OCI-LY1 (cell line): ENCODE data around the gene XPO6.

ENCODE experiments used
- H2AFZ ChIP-seq: fragments of 200-600 bp; sonication (generic), shearing (Covaris generic); 2 replicates; pipeline ENCODE4 v1.6.0; 2014; ENCODE audit warnings: antibody characterized with exemption, mild to moderate bottlenecking, low read length
- H3F3A ChIP-seq: fragments of 200-600 bp; sonication (generic), shearing (Covaris generic); 2 replicates; pipeline ENCODE4 v1.6.0; 2014; ENCODE audit warnings: mild to moderate bottlenecking, antibody characterized with exemption, low read length, moderate library complexity; ENCODE audit not compliant: insufficient read depth
- H3K27ac ChIP-seq: fragments of 200-600 bp; sonication (generic); 2 replicates; pipeline ENCODE4 v1.5.1; 2014; ENCODE audit warnings: low read length, mixed run types, mild to moderate bottlenecking, low read depth; ENCODE audit not compliant: poor library complexity, severe bottlenecking
- H3K27me3 ChIP-seq: fragments of 200-600 bp; sonication (generic); 2 replicates; pipeline ENCODE4 v1.6.0; 2014; ENCODE audit warnings: antibody characterized with exemption, mild to moderate bottlenecking, low read length, moderate library complexity; ENCODE audit not compliant: insufficient read depth
- H3K36me3 ChIP-seq: fragments of 200-600 bp; sonication (generic); 2 replicates; pipeline ENCODE4 v1.6.1; 2014; ENCODE audit warnings: mild to moderate bottlenecking, antibody characterized with exemption, low read length, moderate library complexity, mixed read lengths; ENCODE audit not compliant: insufficient read depth
- H3K4me1 ChIP-seq: fragments of 200-600 bp; sonication (generic); 2 replicates; pipeline ENCODE4 v1.5.1; 2014; ENCODE audit warnings: mild to moderate bottlenecking, low read length, moderate library complexity; ENCODE audit not compliant: insufficient read depth, severe bottlenecking
- H3K4me2 ChIP-seq: fragments of 200-600 bp; sonication (generic), shearing (Covaris generic); 2 replicates; pipeline ENCODE4 v1.6.1; 2014; ENCODE audit warnings: low read length
- H3K4me3 ChIP-seq: fragments of 200-600 bp; sonication (generic); 2 replicates; pipeline ENCODE4 v1.5.1; 2014; ENCODE audit warnings: low read length, low read depth, mild to moderate bottlenecking, mixed read lengths; ENCODE audit not compliant: poor library complexity, severe bottlenecking
- H3K79me2 ChIP-seq: fragments of 200-600 bp; shearing (Covaris generic); 2 replicates; pipeline ENCODE4 v1.6.1; 2016; ENCODE audit warnings: mixed run types, low read length, mixed read lengths; ENCODE audit not compliant: insufficient read depth
- H3K9ac ChIP-seq: fragments of 200-600 bp; sonication (generic), shearing (Covaris generic); 2 replicates; pipeline ENCODE4 v1.6.1; 2014; ENCODE audit warnings: mild to moderate bottlenecking, low read length, mixed read lengths
- H3K9me2 ChIP-seq: fragments of 200-600 bp; sonication (generic), shearing (Covaris generic); 2 replicates; pipeline ENCODE4 v1.6.1; 2014; ENCODE audit warnings: low read depth, mild to moderate bottlenecking, low read length, mixed read lengths
- H3K9me3 ChIP-seq: fragments of 200-600 bp; shearing (Covaris generic); 2 replicates; pipeline ENCODE4 v1.6.1; 2014; ENCODE audit warnings: low read length, mixed read lengths
- H4K20me1 ChIP-seq: fragments of 200-600 bp; sonication (generic), shearing (Covaris generic); 2 replicates; pipeline ENCODE4 v1.6.0; 2016; ENCODE audit warnings: mild to moderate bottlenecking, low read length; ENCODE audit not compliant: insufficient read depth
- CTCF ChIP-seq: fragments of 200-600 bp; sonication (generic), shearing (Covaris generic); IDR thresholded peaks from 2 replicates; pipeline ENCODE4 v1.5.1; 2017; ENCODE audit warnings: mild to moderate bottlenecking, antibody characterized with exemption, low read length, moderate library complexity, mixed read lengths
- EZH2 ChIP-seq: fragments of 200-600 bp; sonication (generic), shearing (Covaris generic); IDR thresholded peaks from 2 replicates; pipeline ENCODE4 v1.8.0; 2017; ENCODE audit warnings: borderline replicate concordance, mixed run types, mild to moderate bottlenecking, antibody characterized with exemption, low read length, moderate library complexity, mixed read lengths

Gene XPO6

DNA sequence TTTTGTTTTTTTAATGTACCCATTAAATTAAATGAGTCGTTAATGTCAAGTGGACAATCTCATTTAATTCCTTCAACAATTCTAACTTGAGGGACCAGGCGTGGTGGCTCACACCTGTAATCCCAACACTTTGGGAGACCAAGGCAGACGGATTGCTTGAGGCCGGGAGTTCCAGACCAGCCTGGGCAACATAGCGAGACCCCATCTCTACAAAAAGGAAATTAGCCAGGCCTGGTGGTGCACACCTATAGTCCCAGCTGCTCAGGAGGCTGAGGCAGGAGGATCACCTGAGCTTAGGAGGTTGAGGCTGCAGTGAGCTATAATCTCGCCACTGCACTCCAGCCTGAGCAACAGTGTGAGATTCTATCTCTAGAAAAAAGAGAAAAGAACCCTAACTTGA, 127.6 kb downstream of the XPO6 start:
- no peak overlapping the region for H3K4me3 ChIP-seq
- no peaks in the 10 kb centered on the region for H3F3A ChIP-seq
- H3K36me3 ChIP-seq: no peaks in the 10 kb centered on the region
- no peak overlapping the region for H3K27ac ChIP-seq
- H3K9me3 ChIP-seq: no peaks in the 10 kb centered on the region
- no peak overlapping the region for H2AFZ ChIP-seq
- H3K79me2 ChIP-seq: no peaks in the 10 kb centered on the region
- H4K20me1 ChIP-seq: no peaks in the 10 kb centered on the region
- TF ChIP-seq EZH2: no peak
- TF ChIP-seq CTCF: no peak
- no peak overlapping the region for H3K4me2 ChIP-seq
- H3K4me1 ChIP-seq: no peaks in the 10 kb centered on the region
- H3K9me2 ChIP-seq: no peaks in the 10 kb centered on the region
- H3K27me3 ChIP-seq: no peaks in the 10 kb centered on the region; the same call in 1 of the 2 replicates
- no peak overlapping the region for H3K9ac ChIP-seq

DNA sequence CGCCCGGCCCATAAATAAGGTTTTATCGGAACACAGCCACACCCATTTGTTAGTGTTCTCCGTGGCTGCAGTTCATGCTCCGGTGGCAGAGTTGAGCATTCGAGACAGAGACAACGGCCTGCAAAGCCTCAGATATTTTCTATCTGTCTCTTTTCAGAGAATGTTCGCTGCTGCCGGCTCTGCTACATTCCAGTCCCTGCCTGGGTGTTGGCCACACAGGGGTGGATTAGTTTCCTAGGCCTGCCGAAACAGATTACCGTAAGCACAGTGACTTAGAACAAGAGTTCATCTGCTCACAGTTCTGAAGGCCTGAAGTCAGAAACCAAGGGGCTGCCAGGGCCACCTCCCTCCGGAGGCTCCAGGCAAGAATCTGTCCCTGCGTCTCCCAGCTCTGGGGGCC, 129.1 kb downstream of the XPO6 start:
- no peaks in the 10 kb centered on the region for H3K4me1 ChIP-seq
- H3F3A ChIP-seq: no peaks in the 10 kb centered on the region
- H3K27ac ChIP-seq: no peak overlapping the region
- H3K9me2 ChIP-seq: no peaks in the 10 kb centered on the region
- no peak overlapping the region for H3K9ac ChIP-seq
- H4K20me1 ChIP-seq: no peaks in the 10 kb centered on the region
- H3K4me3 ChIP-seq: no peak overlapping the region
- H3K36me3 ChIP-seq: no peaks in the 10 kb centered on the region
- no peaks in the 10 kb centered on the region for H3K9me3 ChIP-seq
- no peak overlapping the region for H2AFZ ChIP-seq
- H3K4me2 ChIP-seq: no peak overlapping the region
- TF ChIP-seq CTCF (no peak), EZH2 (no peak)
- no peaks in the 10 kb centered on the region for H3K79me2 ChIP-seq
- no peaks in the 10 kb centered on the region; the same call in 1 of the 2 replicates for H3K27me3 ChIP-seq

DNA sequence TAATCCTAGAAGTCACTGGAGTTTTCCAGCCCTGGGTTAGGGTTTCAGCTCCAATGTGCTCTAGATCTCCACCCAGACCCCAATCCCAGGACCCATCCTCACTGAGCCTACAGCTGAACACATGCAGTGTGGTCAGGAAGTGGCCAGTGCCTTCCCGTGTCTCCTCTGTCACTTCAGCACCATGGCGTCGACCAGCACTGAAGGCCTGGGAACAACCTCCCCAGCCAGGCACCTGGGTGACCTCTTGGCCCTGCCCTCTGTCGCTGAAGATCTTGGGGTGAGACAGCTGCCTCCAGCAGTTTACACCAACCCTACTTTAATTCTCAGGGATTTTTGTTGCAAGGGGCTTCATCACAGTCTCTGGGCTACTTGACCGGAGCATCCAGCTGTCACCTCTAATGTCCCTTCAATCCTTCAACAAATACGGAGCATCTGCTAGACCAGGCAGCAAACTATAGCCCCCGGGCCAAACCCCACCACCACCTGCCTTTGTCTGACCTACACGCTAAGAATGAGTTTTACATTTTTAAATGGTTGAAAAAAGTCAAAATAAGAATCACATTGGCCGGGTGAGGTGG, 130.3 kb downstream of the XPO6 start:
- Histone ChIP-seq H4K20me1 (no peaks in the 10 kb centered on the region), H3K79me2 (no peaks in the 10 kb centered on the region), H3K9me2 (no peaks in the 10 kb centered on the region), H2AFZ (no peak overlapping the region), H3K27me3 (no peaks in the 10 kb centered on the region; the same call in 1 of the 2 replicates), H3K9ac (no peak overlapping the region), H3F3A (no peaks in the 10 kb centered on the region), H3K4me2 (no peak overlapping the region), H3K9me3 (no peaks in the 10 kb centered on the region), H3K27ac (no peak overlapping the region), H3K4me1 (no peaks in the 10 kb centered on the region), H3K36me3 (no peaks in the 10 kb centered on the region), H3K4me3 (no peak overlapping the region)
- TF ChIP-seq CTCF (no peak), EZH2 (no peak)
